Smooth muscle cell (in vitro differentiated cells): ENCODE data around the gene KIAA0930. TPM values are rescaled to one million over a fixed set of nuclear protein-coding genes. Genes with fewer than 3 reads are reported as not detected.
"Not testable (repeated sequence)": the region's sequence is repeated elsewhere in the genome, so short reads cannot be mapped to it uniquely, and the experiment has no call there.

Experiments used
- DNase-seq: peaks from one replicate; lab custom pipeline; 2025; ENCODE audit not compliant: unreplicated experiment; lab: John Stamatoyannopoulos, UW
- H2AFZ ChIP-seq: fragments of 200-600 bp; sonication (generic); 2 replicates; pipeline ENCODE4 v1.6.0; 2016; ENCODE audit warnings: antibody characterized with exemption, low read depth, mild to moderate bottlenecking
- H3F3A ChIP-seq: fragments of 200-600 bp; sonication (generic); 2 replicates; pipeline ENCODE4 v1.6.0; 2017; ENCODE audit warnings: antibody characterized with exemption, low read depth
- H3K27ac ChIP-seq: fragments of 200-600 bp; sonication (generic); 2 replicates; pipeline ENCODE4 v1.5.1; 2016; ENCODE audit warnings: low read depth, mild to moderate bottlenecking
- H3K27me3 ChIP-seq: fragments of 200-600 bp; sonication (generic); 2 replicates; pipeline ENCODE4 v1.6.1; 2016; ENCODE audit warnings: low read depth, mild to moderate bottlenecking
- H3K36me3 ChIP-seq: fragments of 200-600 bp; sonication (generic); 2 replicates; pipeline ENCODE4 v1.5.1; 2016; ENCODE audit warnings: low read depth
- H3K4me1 ChIP-seq: fragments of 200-600 bp; sonication (generic); 2 replicates; pipeline ENCODE4 v1.5.1; 2016; ENCODE audit warnings: low read depth
- H3K4me2 ChIP-seq: fragments of 200-600 bp; sonication (generic); 2 replicates; pipeline ENCODE4 v1.6.0; 2016; ENCODE audit warnings: mild to moderate bottlenecking
- H3K4me3 ChIP-seq: fragments of 200-600 bp; sonication (generic); 2 replicates; pipeline ENCODE4 v1.5.1; 2016; ENCODE audit warnings: mild to moderate bottlenecking
- H3K79me2 ChIP-seq: fragments of 200-600 bp; sonication (generic); 2 replicates; pipeline ENCODE4 v1.6.0; 2016; ENCODE audit warnings: low read depth, mild to moderate bottlenecking
- H3K9ac ChIP-seq: fragments of 200-600 bp; sonication (generic); 2 replicates; pipeline ENCODE4 v1.6.0; 2016; ENCODE audit warnings: low read depth
- H3K9me3 ChIP-seq: fragments of 200-600 bp; sonication (generic); replicated peaks from 2 replicates; pipeline ENCODE4 v1.5.1; 2016; ENCODE audit warnings: low read depth
- H4K20me1 ChIP-seq: fragments of 200-600 bp; sonication (generic); 2 replicates; pipeline ENCODE4 v1.6.0; 2016; ENCODE audit warnings: low read depth
- WGBS: methylation state at CpG from one replicate; pipeline ENCODE4 v1.1.7; 2016; ENCODE audit warnings: low lambda C conversion rate; 5-methylcytosine and 5-hydroxymethylcytosine counted together
- polyA plus RNA-seq: library from polyadenylated mRNA; unstranded; fragments of >200 nt; fragmentation: Nextera tagmentation; extraction: Ambion mirVana; gene quantifications from 2 replicates; pipeline ENCODE4 v1.2.1, GENCODE V29; 2016
- total RNA-seq: library from RNA; depleted of rRNA; stranded (reverse); fragments of >200 nt; gene quantifications from 2 replicates; pipeline ENCODE4 v1.2.3, GENCODE V29; 2014
- TF ChIP-seq, protein P1 (sequence below): fragments of 200-600 bp; sonication (generic); IDR thresholded peaks from 2 replicates; pipeline ENCODE4 v1.5.1; 2017; ENCODE audit warnings: borderline replicate concordance, mild to moderate bottlenecking, antibody characterized with exemption; ENCODE audit not compliant: insufficient read depth, poor library complexity, severe bottlenecking

The KIAA0930 gene
- total and polyA plus RNA-seq, 2 experiments from 2014 or later: 37.6 to 44.8 TPM

DNA sequence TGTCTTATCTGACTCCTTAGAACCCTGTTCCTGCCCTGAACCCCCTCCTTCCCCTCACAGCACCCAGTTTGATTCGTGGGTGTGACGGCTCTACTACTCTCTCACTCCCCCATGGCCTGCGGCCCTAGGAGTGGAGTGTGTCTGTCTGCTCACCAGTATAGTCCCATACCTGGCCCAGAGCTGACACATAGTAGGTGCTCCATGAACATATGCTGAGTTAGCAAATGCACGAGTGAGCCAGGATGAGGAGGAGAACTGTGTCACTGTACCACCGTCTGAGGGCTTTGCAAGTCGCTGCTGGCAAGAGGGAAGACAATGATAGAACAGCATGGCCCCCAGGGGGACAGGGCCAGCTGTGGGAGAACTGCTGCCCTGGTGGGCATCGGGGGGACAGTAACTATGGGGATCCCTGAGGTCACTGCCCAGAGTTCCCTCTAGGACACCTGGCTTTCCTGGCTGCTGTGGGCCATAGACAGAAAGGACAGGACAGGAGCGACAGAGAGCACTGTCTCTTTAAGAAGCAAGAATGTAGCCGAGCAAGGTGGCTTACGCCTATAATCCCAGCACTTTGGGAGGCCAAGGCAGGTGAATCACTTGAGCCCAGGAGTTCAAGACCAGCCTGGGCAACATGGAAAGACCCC is 19.2 kb upstream of the KIAA0930 start:
- no peaks in the 10 kb centered on the region for H4K20me1 ChIP-seq
- no peaks in the 10 kb centered on the region for H3K79me2 ChIP-seq
- 78% methylated on average over 10 of the region's 10 CpGs for WGBS
- TF ChIP-seq, protein P1, sequence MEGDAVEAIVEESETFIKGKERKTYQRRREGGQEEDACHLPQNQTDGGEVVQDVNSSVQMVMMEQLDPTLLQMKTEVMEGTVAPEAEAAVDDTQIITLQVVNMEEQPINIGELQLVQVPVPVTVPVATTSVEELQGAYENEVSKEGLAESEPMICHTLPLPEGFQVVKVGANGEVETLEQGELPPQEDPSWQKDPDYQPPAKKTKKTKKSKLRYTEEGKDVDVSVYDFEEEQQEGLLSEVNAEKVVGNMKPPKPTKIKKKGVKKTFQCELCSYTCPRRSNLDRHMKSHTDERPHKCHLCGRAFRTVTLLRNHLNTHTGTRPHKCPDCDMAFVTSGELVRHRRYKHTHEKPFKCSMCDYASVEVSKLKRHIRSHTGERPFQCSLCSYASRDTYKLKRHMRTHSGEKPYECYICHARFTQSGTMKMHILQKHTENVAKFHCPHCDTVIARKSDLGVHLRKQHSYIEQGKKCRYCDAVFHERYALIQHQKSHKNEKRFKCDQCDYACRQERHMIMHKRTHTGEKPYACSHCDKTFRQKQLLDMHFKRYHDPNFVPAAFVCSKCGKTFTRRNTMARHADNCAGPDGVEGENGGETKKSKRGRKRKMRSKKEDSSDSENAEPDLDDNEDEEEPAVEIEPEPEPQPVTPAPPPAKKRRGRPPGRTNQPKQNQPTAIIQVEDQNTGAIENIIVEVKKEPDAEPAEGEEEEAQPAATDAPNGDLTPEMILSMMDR: no peak
- DNase-seq: no peak
- H3K4me3 ChIP-seq: no peak overlapping the region
- no peaks in the 10 kb centered on the region for H3K9me3 ChIP-seq
- no peak overlapping the region for H3K4me2 ChIP-seq
- H3F3A ChIP-seq: peaks cover under 1% of the 10 kb centered on the region
- no peak overlapping the region for H3K9ac ChIP-seq
- no peaks in the 10 kb centered on the region for H3K27me3 ChIP-seq
- H3K27ac ChIP-seq: no peak overlapping the region
- no peak overlapping the region for H2AFZ ChIP-seq
- no peaks in the 10 kb centered on the region for H3K36me3 ChIP-seq
- peaks cover 2% of the 10 kb centered on the region for H3K4me1 ChIP-seq

GRCh38 chr22:45257941-45258340 is 17.2 kb upstream of the KIAA0930 start:
- not testable (repeated sequence) for H3K36me3 ChIP-seq, H3K4me3 ChIP-seq, H3K4me1 ChIP-seq, H3K79me2 ChIP-seq, H3K9ac ChIP-seq, DNase-seq, H4K20me1 ChIP-seq, H3K27me3 ChIP-seq, H3K27ac ChIP-seq, H3K4me2 ChIP-seq, H2AFZ ChIP-seq, H3F3A ChIP-seq, H3K9me3 ChIP-seq
- WGBS: 94% methylated on average over 4 of the region's 4 CpGs

- DNase-seq: no peak
- no peak overlapping the region for H2AFZ ChIP-seq
- TF ChIP-seq, protein P1: no peak
- H3K4me1 ChIP-seq: no peaks in the 10 kb centered on the region
- peak overlapping the region; percentile 69 for H3K27ac ChIP-seq
- 61% methylated on average over 6 of the region's 6 CpGs for WGBS
- no peak overlapping the region for H3K9ac ChIP-seq
- H3K4me3 ChIP-seq: no peak overlapping the region
- H3K4me2 ChIP-seq: peak overlapping the region; percentile 46
- no peaks in the 10 kb centered on the region for H4K20me1 ChIP-seq
- no peaks in the 10 kb centered on the region for H3K9me3 ChIP-seq
- no peaks in the 10 kb centered on the region for H3K36me3 ChIP-seq
- peaks cover 2% of the 10 kb centered on the region for H3F3A ChIP-seq
- no peaks in the 10 kb centered on the region for H3K79me2 ChIP-seq
- no peaks in the 10 kb centered on the region for H3K27me3 ChIP-seq
These were observed 14.1 kb upstream of the KIAA0930 start for GRCh38 chr22:45254789-45255278.

DNA sequence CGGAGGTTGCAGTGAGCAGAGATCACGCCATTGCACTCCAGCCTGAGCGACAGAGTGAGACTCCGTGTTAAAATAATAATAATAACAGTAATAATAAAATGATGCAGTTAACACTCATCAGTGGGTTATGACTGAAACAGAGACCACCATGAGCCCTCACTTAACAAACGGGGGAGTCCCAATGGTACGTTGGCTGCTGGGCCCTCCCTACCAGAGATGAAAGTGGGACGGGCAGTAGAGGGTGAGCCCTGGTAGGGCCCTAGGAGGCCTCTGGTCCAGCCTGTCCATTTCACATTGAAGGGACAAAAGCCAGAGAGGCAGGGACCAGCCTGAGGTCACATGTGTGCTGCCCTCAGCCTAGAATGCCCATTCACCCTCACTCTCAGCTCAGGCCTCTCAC is 13.7 kb upstream of the KIAA0930 start:
- no peak for DNase-seq
- Histone ChIP-seq H3K4me2 (no peak overlapping the region), H3F3A (peaks cover 2% of the 10 kb centered on the region), H3K36me3 (no peaks in the 10 kb centered on the region), H3K4me1 (no peaks in the 10 kb centered on the region), H3K27ac (peak overlapping the region; percentile 69), H3K9me3 (no peaks in the 10 kb centered on the region), H3K4me3 (no peak overlapping the region), H4K20me1 (no peaks in the 10 kb centered on the region), H2AFZ (no peak overlapping the region), H3K27me3 (no peaks in the 10 kb centered on the region), H3K9ac (no peak overlapping the region), H3K79me2 (no peaks in the 10 kb centered on the region)
- 97% methylated on average over 7 of the region's 7 CpGs for WGBS
- TF ChIP-seq, protein P1: no peak
